ENCODE measurements around the gene CCNK.

The CCNK gene

GRCh38 chr14:99466758-99467157 is 14.5 kb upstream of the CCNK start:
- no peak for DNase-seq (ENCODE audit: low spot score)

- DNase-seq (ENCODE audit: low spot score) = no peak
Observed at GRCh38 chr14:99467336-99468078, 13.7 kb upstream of the CCNK start.

- DNase-seq (ENCODE audit: low spot score) = no peak
Observed at GRCh38 chr14:99468081-99468480, 13.1 kb upstream of the CCNK start.

- DNase-seq (ENCODE audit: low spot score) = no peak
Observed at GRCh38 chr14:99468836-99469592, 12.2 kb upstream of the CCNK start.

GRCh38 chr14:99471731-99472130 is 9.5 kb upstream of the CCNK start:
- DNase-seq (ENCODE audit: low spot score) = no peak

- DNase-seq (ENCODE audit: low spot score) = no peak
Observed at GRCh38 chr14:99472937-99473336, 8.3 kb upstream of the CCNK start.

GRCh38 chr14:99473458-99473857 is 7.8 kb upstream of the CCNK start:
- no peak for DNase-seq (ENCODE audit: low spot score)

- no peak for DNase-seq (ENCODE audit: low spot score)
Observed at GRCh38 chr14:99475179-99475578, 6.0 kb upstream of the CCNK start.

- no peak for DNase-seq (ENCODE audit: low spot score)
Observed at GRCh38 chr14:99475660-99476059, 5.5 kb upstream of the CCNK start.

- DNase-seq (ENCODE audit: low spot score) = no peak
Observed at GRCh38 chr14:99476864-99477263, 4.3 kb upstream of the CCNK start.

- DNase-seq (ENCODE audit: low spot score) = no peak
Observed at GRCh38 chr14:99478128-99478527, 3.1 kb upstream of the CCNK start.

GRCh38 chr14:99479160-99479905 is 1.9 kb upstream of the CCNK start:
- DNase-seq (ENCODE audit: low spot score) = no peak

- DNase-seq (ENCODE audit: low spot score) = peak; percentile 21
Observed at GRCh38 chr14:99479906-99480869, 1.0 kb upstream of the CCNK start, which contains the start of gene SETD3. TSS of gene SETD3 (minus strand) at chr14:99480859. CDS start at chr14:99465805, 15,054 bp downstream.

GRCh38 chr14:99481745-99482099 is 513 bp downstream of the CCNK start:
- peak; percentile 25 for DNase-seq (ENCODE audit: low spot score)

GRCh38 chr14:99484106-99484505 is 2.9 kb downstream of the CCNK start:
- DNase-seq (ENCODE audit: low spot score) = no peak

- DNase-seq (ENCODE audit: low spot score) = no peak
Observed at GRCh38 chr14:99497341-99497740, 16.1 kb downstream of the CCNK start.

- no peak for DNase-seq (ENCODE audit: low spot score)
Observed at GRCh38 chr14:99497894-99498293, 16.7 kb downstream of the CCNK start.

GRCh38 chr14:99502989-99503421 is 21.8 kb downstream of the CCNK start:
- DNase-seq (ENCODE audit: low spot score) = no peak

GRCh38 chr14:99503848-99504453 is 22.7 kb downstream of the CCNK start:
- DNase-seq (ENCODE audit: low spot score) = no peak

- no peak for DNase-seq (ENCODE audit: low spot score)
Observed at GRCh38 chr14:99505089-99505488, 23.9 kb downstream of the CCNK start.

- DNase-seq (ENCODE audit: low spot score) = no peak
Observed at GRCh38 chr14:99506276-99506675, 25.1 kb downstream of the CCNK start.
